Measurements from ENCODE around the gene LEMD3. TPM values are rescaled to one million over a fixed set of nuclear protein-coding genes. Genes with fewer than 3 reads are reported as not detected.

LEMD3 gene
- total and polyA plus RNA-seq, 2 donors (not counting 1 experiment from before 2014, with no cell fraction given): 11.5 to 18.5 TPM

- Histone ChIP-seq H3K4me3 (replicated peaks in 1 of 4; ENCODE audit: control extremely low read depth in 1 of 4, insufficient read depth in 1 of 4, low read depth in 3 of 4, low read length in 4 of 4) (no peak overlapping the region), H3K9me3 (ENCODE audit: control insufficient read depth, insufficient read depth, low read depth, low read length) (no peaks in the 10 kb centered on the region), H3K27me3 (ENCODE audit: control insufficient read depth, insufficient read depth, low read length) (no peaks in the 10 kb centered on the region), H3K4me1 (ENCODE audit: control insufficient read depth, extremely low read depth, insufficient read depth, low read length) (no peaks in the 10 kb centered on the region), H4K20me1 (ENCODE audit: control insufficient read depth, extremely low read depth, insufficient read depth, low read length) (no peaks in the 10 kb centered on the region), H3K9ac (ENCODE audit: insufficient read depth, low read length) (no peak overlapping the region), H3K79me2 (ENCODE audit: control insufficient read depth, insufficient read depth, low read length) (peaks cover 10% of the 10 kb centered on the region), H2AFZ (ENCODE audit: low read length) (no peak overlapping the region), H3K27ac (ENCODE audit: insufficient read depth, low read length) (no peak overlapping the region), H3K36me3 (ENCODE audit: control insufficient read depth, insufficient read depth, low read length) (no peaks in the 10 kb centered on the region), H3K4me2 (ENCODE audit: extremely low read depth, insufficient read depth, low read length) (no peak overlapping the region)
- TF ChIP-seq CTCF (conservative IDR thresholded peaks at IDR 0.05 in 1 of 2, IDR thresholded peaks at IDR 0.05 in 1 of 2; ENCODE audit: low read depth in 1 of 2, low read length in 2 of 2): no peak
- TF ChIP-seq EZH2 (IDR thresholded peaks at IDR 0.05; ENCODE audit: low read length, missing control alignments): no peak
- DNase-seq (ENCODE audit: low read depth in 2 of 2): no peak
Measured at GRCh38 chr12:65184176-65184857, 14.9 kb downstream of the LEMD3 start.

GRCh38 chr12:65184858-65185229 is 15.5 kb downstream of the LEMD3 start:
- DNase-seq (ENCODE audit: low read depth in 2 of 2): no peak
- H3K9me3 ChIP-seq (ENCODE audit: control insufficient read depth, insufficient read depth, low read depth, low read length): no peaks in the 10 kb centered on the region
- no peak overlapping the region for H3K27ac ChIP-seq (ENCODE audit: insufficient read depth, low read length)
- no peaks in the 10 kb centered on the region for H3K36me3 ChIP-seq (ENCODE audit: control insufficient read depth, insufficient read depth, low read length)
- TF ChIP-seq CTCF (conservative IDR thresholded peaks at IDR 0.05 in 1 of 2, IDR thresholded peaks at IDR 0.05 in 1 of 2; ENCODE audit: low read depth in 1 of 2, low read length in 2 of 2) (no peak), EZH2 (IDR thresholded peaks at IDR 0.05; ENCODE audit: low read length, missing control alignments) (no peak)
- H4K20me1 ChIP-seq (ENCODE audit: control insufficient read depth, extremely low read depth, insufficient read depth, low read length): no peaks in the 10 kb centered on the region
- no peak overlapping the region for H3K4me2 ChIP-seq (ENCODE audit: extremely low read depth, insufficient read depth, low read length)
- H3K4me3 ChIP-seq (replicated peaks in 1 of 4; ENCODE audit: control extremely low read depth in 1 of 4, insufficient read depth in 1 of 4, low read depth in 3 of 4, low read length in 4 of 4): no peak overlapping the region
- H3K4me1 ChIP-seq (ENCODE audit: control insufficient read depth, extremely low read depth, insufficient read depth, low read length): no peaks in the 10 kb centered on the region
- H2AFZ ChIP-seq (ENCODE audit: low read length): no peak overlapping the region
- no peak overlapping the region for H3K9ac ChIP-seq (ENCODE audit: insufficient read depth, low read length)
- H3K27me3 ChIP-seq (ENCODE audit: control insufficient read depth, insufficient read depth, low read length): no peaks in the 10 kb centered on the region
- H3K79me2 ChIP-seq (ENCODE audit: control insufficient read depth, insufficient read depth, low read length): peaks cover 10% of the 10 kb centered on the region

DNA sequence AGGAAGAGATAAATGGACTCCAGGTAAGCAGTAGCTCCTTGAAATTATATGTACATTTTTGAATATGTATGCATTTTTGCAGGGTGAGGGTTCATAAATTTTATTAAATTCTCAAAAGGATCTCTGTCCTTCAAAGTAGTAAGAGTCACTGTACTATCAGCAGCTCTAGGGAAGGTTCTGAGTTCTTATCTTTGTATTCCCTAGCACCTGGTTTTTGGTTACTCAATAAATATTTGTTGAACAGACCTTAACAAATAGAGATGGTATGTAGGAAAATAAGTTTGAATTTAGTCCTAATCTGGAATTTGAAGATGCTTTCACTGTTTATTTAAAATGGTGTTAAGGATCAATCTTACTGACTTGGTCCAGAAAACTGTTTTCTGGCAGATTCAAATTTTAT is 18.3 kb downstream of the LEMD3 start:
- Histone ChIP-seq H3K79me2 (ENCODE audit: control insufficient read depth, insufficient read depth, low read length) (peaks cover 6% of the 10 kb centered on the region), H3K9ac (ENCODE audit: insufficient read depth, low read length) (no peak overlapping the region), H4K20me1 (ENCODE audit: control insufficient read depth, extremely low read depth, insufficient read depth, low read length) (no peaks in the 10 kb centered on the region)

More for the DNA sequence above, 18.3 kb downstream of the LEMD3 start:
- Histone ChIP-seq H3K4me3 (replicated peaks in 1 of 4; ENCODE audit: control extremely low read depth in 1 of 4, insufficient read depth in 1 of 4, low read depth in 3 of 4, low read length in 4 of 4) (no peak overlapping the region), H2AFZ (ENCODE audit: low read length) (no peak overlapping the region), H3K36me3 (ENCODE audit: control insufficient read depth, insufficient read depth, low read length) (no peaks in the 10 kb centered on the region), H3K27ac (ENCODE audit: insufficient read depth, low read length) (no peak overlapping the region), H3K27me3 (ENCODE audit: control insufficient read depth, insufficient read depth, low read length) (no peaks in the 10 kb centered on the region), H3K4me2 (ENCODE audit: extremely low read depth, insufficient read depth, low read length) (no peak overlapping the region), H3K4me1 (ENCODE audit: control insufficient read depth, extremely low read depth, insufficient read depth, low read length) (no peaks in the 10 kb centered on the region), H3K9me3 (ENCODE audit: control insufficient read depth, insufficient read depth, low read depth, low read length) (no peaks in the 10 kb centered on the region)
- DNase-seq (ENCODE audit: low read depth in 2 of 2): no peak
- TF ChIP-seq EZH2 (IDR thresholded peaks at IDR 0.05; ENCODE audit: low read length, missing control alignments) (no peak), CTCF (conservative IDR thresholded peaks at IDR 0.05 in 1 of 2, IDR thresholded peaks at IDR 0.05 in 1 of 2; ENCODE audit: low read depth in 1 of 2, low read length in 2 of 2) (no peak)

Data from fibroblast of lung (primary cell).